ENCODE data around the gene LINC00237.

The LINC00237 gene

DNA sequence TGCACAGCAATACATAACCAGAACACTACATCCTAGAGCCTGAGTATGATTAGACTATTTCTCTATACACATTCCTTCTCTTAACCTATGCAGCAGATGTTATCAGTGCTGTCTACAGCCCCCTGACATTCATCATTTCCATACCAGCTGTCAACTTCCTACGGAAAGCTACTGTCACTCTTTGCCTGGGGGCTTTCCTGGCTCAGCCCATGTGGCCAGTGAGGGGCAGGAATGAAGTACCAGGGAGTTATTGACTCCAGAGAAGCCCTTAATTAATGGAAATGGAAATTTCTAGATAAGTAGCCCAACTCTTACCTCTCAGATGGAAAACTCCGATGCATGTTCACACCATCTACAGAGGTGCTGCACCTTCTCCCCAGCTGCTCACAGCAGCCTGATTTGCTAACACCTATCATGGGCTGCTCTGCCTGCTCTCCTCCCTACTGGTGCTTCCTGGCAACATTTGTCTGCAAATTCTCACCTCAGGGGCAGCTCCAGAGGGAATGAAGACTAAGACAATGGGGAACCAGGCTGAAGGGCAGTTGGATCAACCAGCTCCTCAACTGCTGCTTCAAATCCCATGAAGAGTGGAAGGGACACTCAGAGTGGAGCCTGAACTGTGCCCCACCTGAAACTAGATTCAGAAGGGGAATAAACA, 59.6 kb downstream of the LINC00237 start:
- H3K27ac ChIP-seq = no peak overlapping the region
- TF ChIP-seq, protein P1, sequence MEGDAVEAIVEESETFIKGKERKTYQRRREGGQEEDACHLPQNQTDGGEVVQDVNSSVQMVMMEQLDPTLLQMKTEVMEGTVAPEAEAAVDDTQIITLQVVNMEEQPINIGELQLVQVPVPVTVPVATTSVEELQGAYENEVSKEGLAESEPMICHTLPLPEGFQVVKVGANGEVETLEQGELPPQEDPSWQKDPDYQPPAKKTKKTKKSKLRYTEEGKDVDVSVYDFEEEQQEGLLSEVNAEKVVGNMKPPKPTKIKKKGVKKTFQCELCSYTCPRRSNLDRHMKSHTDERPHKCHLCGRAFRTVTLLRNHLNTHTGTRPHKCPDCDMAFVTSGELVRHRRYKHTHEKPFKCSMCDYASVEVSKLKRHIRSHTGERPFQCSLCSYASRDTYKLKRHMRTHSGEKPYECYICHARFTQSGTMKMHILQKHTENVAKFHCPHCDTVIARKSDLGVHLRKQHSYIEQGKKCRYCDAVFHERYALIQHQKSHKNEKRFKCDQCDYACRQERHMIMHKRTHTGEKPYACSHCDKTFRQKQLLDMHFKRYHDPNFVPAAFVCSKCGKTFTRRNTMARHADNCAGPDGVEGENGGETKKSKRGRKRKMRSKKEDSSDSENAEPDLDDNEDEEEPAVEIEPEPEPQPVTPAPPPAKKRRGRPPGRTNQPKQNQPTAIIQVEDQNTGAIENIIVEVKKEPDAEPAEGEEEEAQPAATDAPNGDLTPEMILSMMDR (conservative IDR thresholded peaks at IDR 0.05) = no peak
- no peak for TF ChIP-seq ZFX (IDR thresholded peaks at IDR 0.05)

All from C4-2B (cell line).